ENCODE data around the gene ZHX3. TPM values are rescaled to one million over a fixed set of nuclear protein-coding genes. Genes with fewer than 3 reads are reported as not detected.

The ZHX3 gene
- total RNA-seq, 1 experiment from 2014 or later = 22.7 TPM

DNA sequence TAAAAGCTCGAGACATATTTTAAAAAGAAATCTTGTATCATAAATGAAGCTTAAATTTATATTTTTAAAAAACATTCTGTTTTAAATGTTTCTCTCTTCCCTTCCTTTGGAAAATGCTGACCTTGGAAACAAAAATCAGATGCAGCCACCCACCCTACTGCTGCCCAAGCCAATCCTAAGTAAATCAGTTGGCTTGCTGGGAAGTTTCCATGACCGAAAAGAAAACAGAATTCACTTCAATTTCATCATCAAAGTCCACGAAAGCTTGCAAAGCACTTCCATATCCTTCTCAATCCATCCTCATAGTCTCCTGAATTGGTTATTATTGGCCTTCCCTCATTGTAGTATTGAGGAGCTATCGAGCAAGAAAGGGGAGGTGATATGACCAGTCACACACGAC is 100.1 kb downstream of the ZHX3 start:
- Mint-ChIP-seq H3K9me3 (ENCODE audit: low read depth, unreplicated experiment) (no peaks in the 10 kb centered on the region), H3K27ac (ENCODE audit: unreplicated experiment) (no peak overlapping the region), H3K27me3 (ENCODE audit: unreplicated experiment) (no peaks in the 10 kb centered on the region), H3K36me3 (ENCODE audit: insufficient read depth, unreplicated experiment) (no peaks in the 10 kb centered on the region), H3K4me1 (ENCODE audit: low read depth, unreplicated experiment) (peaks cover 10% of the 10 kb centered on the region), H3K4me3 (ENCODE audit: low read depth, unreplicated experiment) (no peak overlapping the region)
- intact Hi-C loops (cut with micrococcal nuclease; ENCODE audit: unreplicated experiment) = no loop called here
- no TSS peak for BruUV-seq (replicated peaks)
- no peak for DNase-seq
- TF ChIP-seq, protein P1, sequence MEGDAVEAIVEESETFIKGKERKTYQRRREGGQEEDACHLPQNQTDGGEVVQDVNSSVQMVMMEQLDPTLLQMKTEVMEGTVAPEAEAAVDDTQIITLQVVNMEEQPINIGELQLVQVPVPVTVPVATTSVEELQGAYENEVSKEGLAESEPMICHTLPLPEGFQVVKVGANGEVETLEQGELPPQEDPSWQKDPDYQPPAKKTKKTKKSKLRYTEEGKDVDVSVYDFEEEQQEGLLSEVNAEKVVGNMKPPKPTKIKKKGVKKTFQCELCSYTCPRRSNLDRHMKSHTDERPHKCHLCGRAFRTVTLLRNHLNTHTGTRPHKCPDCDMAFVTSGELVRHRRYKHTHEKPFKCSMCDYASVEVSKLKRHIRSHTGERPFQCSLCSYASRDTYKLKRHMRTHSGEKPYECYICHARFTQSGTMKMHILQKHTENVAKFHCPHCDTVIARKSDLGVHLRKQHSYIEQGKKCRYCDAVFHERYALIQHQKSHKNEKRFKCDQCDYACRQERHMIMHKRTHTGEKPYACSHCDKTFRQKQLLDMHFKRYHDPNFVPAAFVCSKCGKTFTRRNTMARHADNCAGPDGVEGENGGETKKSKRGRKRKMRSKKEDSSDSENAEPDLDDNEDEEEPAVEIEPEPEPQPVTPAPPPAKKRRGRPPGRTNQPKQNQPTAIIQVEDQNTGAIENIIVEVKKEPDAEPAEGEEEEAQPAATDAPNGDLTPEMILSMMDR (IDR thresholded peaks at IDR 0.05; ENCODE audit: unreplicated experiment) = no peak
- CTCF ChIA-PET = no interaction called here

DNA sequence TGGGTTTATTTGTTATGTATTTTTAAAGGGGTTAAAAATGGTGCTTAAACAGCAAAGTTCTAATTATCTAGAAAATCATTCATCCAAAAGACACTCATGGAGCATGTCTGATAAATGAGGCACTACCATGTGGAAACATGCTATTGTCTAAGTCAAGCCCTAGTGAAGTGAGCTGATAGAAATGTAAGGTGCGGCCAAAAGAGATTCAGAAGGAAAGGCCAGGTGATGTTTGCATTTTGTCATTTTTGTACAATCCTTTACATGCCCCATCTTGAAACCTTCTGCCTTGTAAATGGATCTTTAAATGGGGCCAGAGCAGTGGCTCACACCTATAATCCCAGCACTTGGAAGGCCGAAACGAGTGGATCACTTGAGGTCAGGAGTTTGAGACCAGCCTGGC is 102.9 kb downstream of the ZHX3 start:
- Mint-ChIP-seq H3K27me3 (ENCODE audit: unreplicated experiment) (no peaks in the 10 kb centered on the region), H3K9me3 (ENCODE audit: low read depth, unreplicated experiment) (no peaks in the 10 kb centered on the region), H3K4me3 (ENCODE audit: low read depth, unreplicated experiment) (no peak overlapping the region), H3K27ac (ENCODE audit: unreplicated experiment) (no peak overlapping the region), H3K4me1 (ENCODE audit: low read depth, unreplicated experiment) (peaks cover 10% of the 10 kb centered on the region), H3K36me3 (ENCODE audit: insufficient read depth, unreplicated experiment) (no peaks in the 10 kb centered on the region)
- DNase-seq = no peak
- no TSS peak for BruUV-seq (replicated peaks)
- CTCF ChIA-PET = no interaction called here
- TF ChIP-seq, protein P1 (IDR thresholded peaks at IDR 0.05; ENCODE audit: unreplicated experiment) = no peak
- intact Hi-C loops (cut with micrococcal nuclease; ENCODE audit: unreplicated experiment) = no loop called here

DNA sequence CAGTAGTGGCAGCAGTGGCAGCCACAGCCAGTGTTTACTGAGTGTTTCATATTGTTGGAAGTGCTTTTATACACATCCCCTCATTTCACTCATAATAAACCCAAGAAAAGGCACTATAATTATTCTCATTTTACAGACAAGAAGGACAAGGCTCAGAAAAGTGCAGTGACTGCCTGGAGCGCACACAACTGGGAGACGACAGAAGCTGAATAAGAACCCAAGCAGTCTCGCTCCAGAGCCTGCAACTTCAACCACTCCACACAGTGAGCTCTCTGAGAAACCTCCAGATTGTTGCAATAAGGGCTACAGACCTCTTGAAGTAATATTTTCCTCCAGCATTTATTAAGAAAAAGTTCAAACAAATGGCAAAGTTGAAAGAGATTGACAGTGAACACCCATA is 103.3 kb downstream of the ZHX3 start:
- no TSS peak for BruUV-seq (replicated peaks)

DNA sequence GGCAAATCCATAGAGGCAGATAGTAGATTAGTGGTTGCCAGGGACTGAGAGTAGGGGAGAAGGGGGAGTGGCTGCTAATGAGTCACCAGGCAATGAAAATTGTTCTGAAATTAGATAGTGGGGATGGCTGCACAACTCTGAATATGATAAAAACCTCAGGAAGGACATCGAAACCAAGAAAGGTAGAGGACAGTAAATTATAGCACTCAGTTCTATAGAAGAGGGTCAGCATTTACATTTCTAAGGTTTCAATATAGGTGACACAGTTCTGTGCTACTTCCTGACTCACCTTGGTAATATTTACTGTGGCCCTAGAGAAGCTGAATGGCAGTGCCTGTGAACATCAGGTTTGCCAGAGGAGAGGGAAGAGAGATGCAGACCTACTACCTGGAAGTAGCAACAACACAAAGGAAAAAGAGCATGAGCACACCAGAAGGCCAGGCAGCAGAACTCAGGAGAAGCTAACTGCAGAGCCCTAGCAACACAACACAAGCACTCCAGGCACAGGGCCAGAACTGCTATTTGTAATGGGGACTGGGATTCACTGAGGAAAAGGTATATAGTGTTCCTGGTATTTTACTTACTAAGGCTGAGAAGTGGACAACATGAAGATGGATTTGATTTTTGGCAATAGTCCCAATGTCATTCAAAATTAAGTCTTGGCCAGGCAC is 104.2 kb downstream of the ZHX3 start:
- TF ChIP-seq, protein P1 (IDR thresholded peaks at IDR 0.05; ENCODE audit: unreplicated experiment) = no peak
- no peak for DNase-seq
- Mint-ChIP-seq H3K27me3 (ENCODE audit: unreplicated experiment) (no peaks in the 10 kb centered on the region), H3K4me1 (ENCODE audit: low read depth, unreplicated experiment) (peaks cover 10% of the 10 kb centered on the region), H3K36me3 (ENCODE audit: insufficient read depth, unreplicated experiment) (no peaks in the 10 kb centered on the region), H3K4me3 (ENCODE audit: low read depth, unreplicated experiment) (no peak overlapping the region), H3K9me3 (ENCODE audit: low read depth, unreplicated experiment) (no peaks in the 10 kb centered on the region), H3K27ac (ENCODE audit: unreplicated experiment) (no peak overlapping the region)
- CTCF ChIA-PET = no interaction called here
- no TSS peak for BruUV-seq (replicated peaks)
- intact Hi-C loops (cut with micrococcal nuclease; ENCODE audit: unreplicated experiment) = no loop called here

More for the DNA sequence above, 103.3 kb downstream of the ZHX3 start:
- Mint-ChIP-seq H3K9me3 (ENCODE audit: low read depth, unreplicated experiment) (no peaks in the 10 kb centered on the region), H3K4me1 (ENCODE audit: low read depth, unreplicated experiment) (peaks cover 10% of the 10 kb centered on the region), H3K27ac (ENCODE audit: unreplicated experiment) (no peak overlapping the region), H3K36me3 (ENCODE audit: insufficient read depth, unreplicated experiment) (no peaks in the 10 kb centered on the region), H3K4me3 (ENCODE audit: low read depth, unreplicated experiment) (no peak overlapping the region), H3K27me3 (ENCODE audit: unreplicated experiment) (no peaks in the 10 kb centered on the region)
- DNase-seq = no peak
- CTCF ChIA-PET = no interaction called here
- TF ChIP-seq, protein P1 (IDR thresholded peaks at IDR 0.05; ENCODE audit: unreplicated experiment) = no peak
- intact Hi-C loops (cut with micrococcal nuclease; ENCODE audit: unreplicated experiment) = no loop called here
